Stomach (tissue), 4 donors: ENCODE data around the gene CPED1.
"Not testable (repeated sequence)": the region's sequence is repeated elsewhere in the genome, so short reads cannot be mapped to it uniquely, and the experiment has no call there.

Source experiments
- EP300 ChIP-seq: sonication (generic); formaldehyde crosslinking; IDR thresholded peaks from one replicate; pipeline ENCODE4 v1.6.1; 2017; ENCODE audit warnings: antibody characterized with exemption
- POLR2A ChIP-seq, 4 donors: fragments of 450-650 bp; IDR thresholded peaks; one replicate each; pipeline ENCODE4 v1.6.1; 2016; ENCODE audit warnings: antibody characterized with exemption in 4 of 4, control low read depth in 2 of 4, mild to moderate bottlenecking in 1 of 4, moderate library complexity in 1 of 4
- POLR2AphosphoS5 ChIP-seq, 3 donors: sonication (generic); formaldehyde crosslinking; IDR thresholded peaks; one replicate each; pipeline ENCODE4 v1.6.1; 2016; ENCODE audit warnings: antibody characterized with exemption in 3 of 3
- TF ChIP-seq, protein P1 (sequence below), 7 experiments: fragments of 450-650 bp in 4 of 7; fragments of 200-600 bp in 3 of 7; sonication (generic) in 3 of 7; IDR thresholded peaks; one replicate each; pipeline ENCODE4 v1.5.1; 2016 to 2019; ENCODE audit warnings: antibody characterized with exemption in 7 of 7, control low read depth in 2 of 7, mild to moderate bottlenecking in 1 of 7

DNA sequence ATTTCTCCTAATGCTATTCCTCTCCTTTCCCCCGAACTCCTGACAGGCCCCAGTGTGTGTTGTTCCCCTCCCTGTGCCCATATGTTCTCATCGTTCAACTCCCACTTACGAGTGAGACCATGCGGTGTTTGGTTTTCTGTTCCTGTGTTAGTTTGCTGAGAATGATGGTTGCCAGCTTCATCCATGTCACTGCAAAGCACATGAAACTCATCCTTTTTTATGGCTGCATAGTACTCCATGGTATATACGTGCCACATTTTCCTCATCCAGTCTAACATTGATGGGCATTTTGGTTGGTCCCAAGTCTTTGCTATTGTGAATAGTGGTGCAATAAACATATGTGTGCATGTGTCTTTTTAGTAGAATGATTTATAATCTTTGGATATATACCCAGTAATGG is 301.4 kb downstream of the CPED1 start:
- TF ChIP-seq, protein P1, sequence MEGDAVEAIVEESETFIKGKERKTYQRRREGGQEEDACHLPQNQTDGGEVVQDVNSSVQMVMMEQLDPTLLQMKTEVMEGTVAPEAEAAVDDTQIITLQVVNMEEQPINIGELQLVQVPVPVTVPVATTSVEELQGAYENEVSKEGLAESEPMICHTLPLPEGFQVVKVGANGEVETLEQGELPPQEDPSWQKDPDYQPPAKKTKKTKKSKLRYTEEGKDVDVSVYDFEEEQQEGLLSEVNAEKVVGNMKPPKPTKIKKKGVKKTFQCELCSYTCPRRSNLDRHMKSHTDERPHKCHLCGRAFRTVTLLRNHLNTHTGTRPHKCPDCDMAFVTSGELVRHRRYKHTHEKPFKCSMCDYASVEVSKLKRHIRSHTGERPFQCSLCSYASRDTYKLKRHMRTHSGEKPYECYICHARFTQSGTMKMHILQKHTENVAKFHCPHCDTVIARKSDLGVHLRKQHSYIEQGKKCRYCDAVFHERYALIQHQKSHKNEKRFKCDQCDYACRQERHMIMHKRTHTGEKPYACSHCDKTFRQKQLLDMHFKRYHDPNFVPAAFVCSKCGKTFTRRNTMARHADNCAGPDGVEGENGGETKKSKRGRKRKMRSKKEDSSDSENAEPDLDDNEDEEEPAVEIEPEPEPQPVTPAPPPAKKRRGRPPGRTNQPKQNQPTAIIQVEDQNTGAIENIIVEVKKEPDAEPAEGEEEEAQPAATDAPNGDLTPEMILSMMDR (IDR thresholded peaks at IDR 0.05) = not testable (repeated sequence)
- not testable (repeated sequence) for TF ChIP-seq POLR2A (IDR thresholded peaks at IDR 0.05); EP300; POLR2AphosphoS5 (IDR thresholded peaks at IDR 0.05)
